GM06990 (cell line): ENCODE measurements around the gene EP400.

ENCODE experiments used
- DNase-seq: peaks from one replicate; pipeline ENCODE4 v3.0.0-alpha.2; 2011; ENCODE audit not compliant: insufficient read length; ENCODE audit errors: extremely low read depth
- H3K27me3 ChIP-seq: replicated peaks from 2 replicates; pipeline ENCODE4 v1.6.0; 2011; ENCODE audit warnings: low read length; ENCODE audit not compliant: control insufficient read depth, insufficient read depth
- H3K36me3 ChIP-seq: 2 replicates; pipeline ENCODE4 v1.5.1; 2011; ENCODE audit warnings: low read length; ENCODE audit not compliant: control insufficient read depth, insufficient read depth
- H3K4me3 ChIP-seq: replicated peaks from 2 replicates; pipeline ENCODE4 v1.5.1; 2011; ENCODE audit warnings: low read depth, mild to moderate bottlenecking, control low read depth, low read length
- TF ChIP-seq, protein P1 (sequence below): IDR thresholded peaks from 2 replicates; pipeline ENCODE4 v1.5.1; 2011; ENCODE audit warnings: low read length, control low read depth, mild to moderate bottlenecking, inconsistent platforms; ENCODE audit not compliant: insufficient read depth, poor library complexity, severe bottlenecking

The EP400 gene

DNA sequence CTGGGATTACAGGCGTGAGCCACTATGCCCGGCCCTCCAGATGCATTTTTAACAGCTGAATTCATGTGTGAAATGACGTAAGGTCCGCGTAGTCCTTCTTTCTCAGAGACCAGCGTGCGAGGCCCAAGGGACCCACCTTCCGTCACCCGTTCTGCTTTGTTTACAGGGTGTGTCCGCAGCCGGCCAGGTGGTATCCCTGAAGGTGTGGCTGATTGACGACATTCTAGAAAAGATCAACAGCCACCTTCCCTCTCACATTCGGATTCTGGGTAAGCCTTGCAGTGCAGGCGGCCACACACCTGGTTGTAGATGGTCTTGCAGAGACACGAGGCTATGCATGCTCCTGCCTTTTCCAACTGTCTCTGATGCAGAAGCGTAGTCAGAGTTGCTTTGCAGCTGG lies 10.7 kb upstream of the EP400 start:
- H3K4me3 ChIP-seq, result no peak overlapping the region
- DNase-seq, result no peak
- TF ChIP-seq, protein P1, sequence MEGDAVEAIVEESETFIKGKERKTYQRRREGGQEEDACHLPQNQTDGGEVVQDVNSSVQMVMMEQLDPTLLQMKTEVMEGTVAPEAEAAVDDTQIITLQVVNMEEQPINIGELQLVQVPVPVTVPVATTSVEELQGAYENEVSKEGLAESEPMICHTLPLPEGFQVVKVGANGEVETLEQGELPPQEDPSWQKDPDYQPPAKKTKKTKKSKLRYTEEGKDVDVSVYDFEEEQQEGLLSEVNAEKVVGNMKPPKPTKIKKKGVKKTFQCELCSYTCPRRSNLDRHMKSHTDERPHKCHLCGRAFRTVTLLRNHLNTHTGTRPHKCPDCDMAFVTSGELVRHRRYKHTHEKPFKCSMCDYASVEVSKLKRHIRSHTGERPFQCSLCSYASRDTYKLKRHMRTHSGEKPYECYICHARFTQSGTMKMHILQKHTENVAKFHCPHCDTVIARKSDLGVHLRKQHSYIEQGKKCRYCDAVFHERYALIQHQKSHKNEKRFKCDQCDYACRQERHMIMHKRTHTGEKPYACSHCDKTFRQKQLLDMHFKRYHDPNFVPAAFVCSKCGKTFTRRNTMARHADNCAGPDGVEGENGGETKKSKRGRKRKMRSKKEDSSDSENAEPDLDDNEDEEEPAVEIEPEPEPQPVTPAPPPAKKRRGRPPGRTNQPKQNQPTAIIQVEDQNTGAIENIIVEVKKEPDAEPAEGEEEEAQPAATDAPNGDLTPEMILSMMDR, result no peak
- no peaks in the 10 kb centered on the region for H3K27me3 ChIP-seq
- peaks cover 21% of the 10 kb centered on the region for H3K36me3 ChIP-seq

DNA sequence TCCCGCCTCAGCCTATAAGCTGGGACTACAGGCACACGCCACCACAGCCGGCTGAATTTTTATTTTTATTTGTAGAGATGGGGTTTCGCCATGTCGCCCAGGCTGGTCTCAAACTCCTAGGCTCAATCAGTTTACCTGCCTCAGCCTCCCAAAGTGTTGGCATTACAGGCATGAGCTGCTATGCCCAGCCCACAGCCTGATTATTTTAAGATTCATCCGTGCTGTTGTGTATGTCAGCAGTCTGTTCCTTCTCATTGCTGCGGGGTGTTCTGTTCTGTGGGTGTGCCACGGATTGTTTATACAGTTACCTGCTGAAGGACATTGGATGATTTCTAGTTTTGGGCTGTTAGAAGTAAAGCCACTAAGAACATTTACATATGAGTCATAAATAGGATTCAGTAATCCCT lies 9.6 kb upstream of the EP400 start:
- no peak for DNase-seq
- H3K27me3 ChIP-seq, result no peaks in the 10 kb centered on the region

GRCh38 chr12:131941116-131941986 lies 8.4 kb upstream of the EP400 start:
- Histone ChIP-seq H3K27me3 (no peaks in the 10 kb centered on the region), H3K36me3 (peaks cover 23% of the 10 kb centered on the region), H3K4me3 (no peak overlapping the region)
- TF ChIP-seq, protein P1, result no peak
- no peak for DNase-seq

More for the DNA sequence above, 9.6 kb upstream of the EP400 start:
- Histone ChIP-seq H3K4me3 (no peak overlapping the region), H3K36me3 (peaks cover 23% of the 10 kb centered on the region)
- TF ChIP-seq, protein P1, result no peak

GRCh38 chr12:131941987-131942341 lies 7.8 kb upstream of the EP400 start:
- no peak for DNase-seq
- peaks cover 23% of the 10 kb centered on the region for H3K36me3 ChIP-seq
- no peak overlapping the region for H3K4me3 ChIP-seq
- H3K27me3 ChIP-seq, result no peaks in the 10 kb centered on the region
- TF ChIP-seq, protein P1, result no peak

- Histone ChIP-seq H3K36me3 (peaks cover 23% of the 10 kb centered on the region), H3K27me3 (no peaks in the 10 kb centered on the region), H3K4me3 (no peak overlapping the region)
- TF ChIP-seq, protein P1, result no peak
- DNase-seq, result no peak
Observed at GRCh38 chr12:131942671-131943070, 7.1 kb upstream of the EP400 start.

- Histone ChIP-seq H3K4me3 (no peak overlapping the region), H3K27me3 (no peaks in the 10 kb centered on the region), H3K36me3 (peaks cover 23% of the 10 kb centered on the region)
- TF ChIP-seq, protein P1, result no peak
- DNase-seq, result no peak
Observed at GRCh38 chr12:131943389-131943788, 6.4 kb upstream of the EP400 start.
